Measurements from ENCODE around the gene HGFAC. TPM values are rescaled to one million over a fixed set of nuclear protein-coding genes. Genes with fewer than 3 reads are reported as not detected.

Gene HGFAC
- total RNA-seq, 1 experiment from 2014 or later, result 0.04 TPM

DNA sequence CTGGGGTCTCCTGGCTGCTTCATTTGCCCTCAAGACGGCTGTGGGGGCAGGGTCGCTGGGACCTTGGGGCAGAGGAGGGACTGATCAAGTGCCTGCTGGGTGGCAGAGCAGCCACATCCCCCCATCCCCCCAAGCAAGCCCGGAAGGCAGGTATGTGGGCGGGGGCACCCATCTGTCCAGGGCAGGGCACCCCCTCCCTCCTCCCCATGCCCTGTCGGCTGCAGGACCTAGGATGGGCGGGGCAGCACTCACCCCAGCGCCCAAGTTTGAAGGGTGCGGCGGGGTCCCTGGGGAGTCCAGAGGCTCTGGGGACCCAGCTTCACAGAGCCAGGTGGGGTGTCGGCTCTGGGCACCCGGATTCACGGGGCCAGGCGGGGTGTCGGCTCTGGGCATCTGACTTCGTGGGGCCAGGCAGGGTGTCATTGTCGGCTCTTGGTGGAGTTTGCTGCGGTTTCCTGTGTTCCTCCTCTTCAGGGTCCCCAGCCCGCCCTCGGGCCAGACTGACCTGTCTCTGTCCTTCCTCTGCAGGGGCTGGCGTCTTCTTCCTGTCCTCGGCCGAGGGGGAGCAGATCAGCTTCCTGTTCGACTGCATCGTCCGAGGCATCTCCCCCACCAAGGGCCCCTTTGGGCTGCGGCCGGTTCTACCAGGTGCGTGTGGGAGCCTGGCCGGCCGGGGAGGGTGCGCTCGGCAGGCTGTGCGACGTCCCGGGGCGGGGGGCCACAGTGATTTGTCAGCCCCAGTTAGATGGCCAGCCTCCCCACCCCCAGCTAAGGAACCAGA is 43.4 kb downstream of the HGFAC start:
- H3K27ac ChIP-seq (ENCODE audit: low read length), result peak overlapping the region; percentile 41; the same call in 1 of the 2 replicates
- peaks cover 23% of the 10 kb centered on the region for H3K4me1 ChIP-seq (ENCODE audit: insufficient read depth, low read length)
- POLR2A ChIA-PET (ENCODE audit: unreplicated experiment), result no interaction called here
- H3K9me2 ChIP-seq (replicated peaks; ENCODE audit: low read length), result no peaks in the 10 kb centered on the region
- H3F3A ChIP-seq (ENCODE audit: low read length, unreplicated experiment), result no peaks in the 10 kb centered on the region
- TF ChIP-seq, protein P1, sequence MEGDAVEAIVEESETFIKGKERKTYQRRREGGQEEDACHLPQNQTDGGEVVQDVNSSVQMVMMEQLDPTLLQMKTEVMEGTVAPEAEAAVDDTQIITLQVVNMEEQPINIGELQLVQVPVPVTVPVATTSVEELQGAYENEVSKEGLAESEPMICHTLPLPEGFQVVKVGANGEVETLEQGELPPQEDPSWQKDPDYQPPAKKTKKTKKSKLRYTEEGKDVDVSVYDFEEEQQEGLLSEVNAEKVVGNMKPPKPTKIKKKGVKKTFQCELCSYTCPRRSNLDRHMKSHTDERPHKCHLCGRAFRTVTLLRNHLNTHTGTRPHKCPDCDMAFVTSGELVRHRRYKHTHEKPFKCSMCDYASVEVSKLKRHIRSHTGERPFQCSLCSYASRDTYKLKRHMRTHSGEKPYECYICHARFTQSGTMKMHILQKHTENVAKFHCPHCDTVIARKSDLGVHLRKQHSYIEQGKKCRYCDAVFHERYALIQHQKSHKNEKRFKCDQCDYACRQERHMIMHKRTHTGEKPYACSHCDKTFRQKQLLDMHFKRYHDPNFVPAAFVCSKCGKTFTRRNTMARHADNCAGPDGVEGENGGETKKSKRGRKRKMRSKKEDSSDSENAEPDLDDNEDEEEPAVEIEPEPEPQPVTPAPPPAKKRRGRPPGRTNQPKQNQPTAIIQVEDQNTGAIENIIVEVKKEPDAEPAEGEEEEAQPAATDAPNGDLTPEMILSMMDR (conservative IDR thresholded peaks at IDR 0.05; ENCODE audit: low read depth, low read length), result no peak
- TF ChIP-seq EZH2 (IDR thresholded peaks at IDR 0.05; ENCODE audit: low read length, unreplicated experiment), result no peak
- TF ChIP-seq EZH2phosphoT487 (IDR thresholded peaks at IDR 0.05; ENCODE audit: borderline replicate concordance, low read length), result no peak
- no peaks in the 10 kb centered on the region for H3K36me3 ChIP-seq (ENCODE audit: low read depth, low read length)
- peak overlapping the region; percentile 65 for H3K4me3 ChIP-seq (ENCODE audit: low read length)
- BruUV-seq (replicated peaks), result TSS peak; percentile 48
- H3K9ac ChIP-seq (ENCODE audit: low read length), result peak overlapping the region; percentile 25
- no peaks in the 10 kb centered on the region for H3K79me2 ChIP-seq (ENCODE audit: low read length)
- H3K9me3 ChIP-seq (ENCODE audit: low read length), result no peaks in the 10 kb centered on the region
- H3K4me2 ChIP-seq (ENCODE audit: low read length), result peak overlapping the region; percentile 86
- ATAC-seq, result peak; percentile 21
- intact Hi-C loops (cut with micrococcal nuclease), result no loop called here
- H4K20me1 ChIP-seq (ENCODE audit: low read length), result no peaks in the 10 kb centered on the region
- peak overlapping the region; percentile 61 for H2AFZ ChIP-seq (ENCODE audit: low read length)
- CTCF ChIA-PET, result no interaction called here
- no peaks in the 10 kb centered on the region for H3K27me3 ChIP-seq (ENCODE audit: low read length)
- DNase-seq, result peak; percentile 31

DNA sequence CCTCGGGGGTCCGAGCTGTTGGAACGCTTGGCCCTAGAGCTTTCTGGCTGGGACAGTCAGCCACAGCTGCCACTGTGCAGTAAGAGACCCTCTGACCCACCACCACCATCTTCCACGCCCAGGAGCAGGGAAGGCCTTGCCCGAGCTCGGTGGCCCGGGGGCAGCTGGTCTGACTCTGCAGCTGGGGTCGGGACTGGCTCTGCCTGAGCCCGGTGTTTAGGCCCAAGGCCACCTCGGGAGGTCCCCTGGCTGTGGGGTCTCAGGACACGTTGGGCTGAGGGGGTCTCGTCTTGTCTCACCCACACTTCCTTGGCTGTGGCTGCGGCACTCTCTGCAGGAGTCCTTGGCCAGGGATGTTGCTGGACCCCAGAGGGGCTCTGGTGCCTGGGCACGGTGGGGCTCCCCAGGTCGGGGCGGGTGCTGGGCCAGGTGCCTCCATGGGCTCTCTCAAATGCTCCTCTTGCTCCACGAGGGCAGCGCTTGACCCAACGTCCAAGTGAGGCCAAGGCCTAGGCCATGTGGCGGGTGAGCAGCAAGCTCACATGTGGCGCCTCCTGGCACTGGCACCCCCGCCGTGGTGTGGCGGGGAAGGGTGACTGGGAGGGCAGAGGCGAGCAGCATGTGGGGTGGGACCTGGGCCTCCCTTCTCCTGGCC is 44.2 kb downstream of the HGFAC start:
- no peaks in the 10 kb centered on the region for H3K27me3 ChIP-seq (ENCODE audit: low read length)
- no peaks in the 10 kb centered on the region for H3K9me2 ChIP-seq (replicated peaks; ENCODE audit: low read length)
- no peaks in the 10 kb centered on the region for H4K20me1 ChIP-seq (ENCODE audit: low read length)
- no peak overlapping the region for H3K27ac ChIP-seq (ENCODE audit: low read length)
- H2AFZ ChIP-seq (ENCODE audit: low read length), result no peak overlapping the region
- TF ChIP-seq, protein P1 (conservative IDR thresholded peaks at IDR 0.05; ENCODE audit: low read depth, low read length), result no peak
- TF ChIP-seq EZH2 (IDR thresholded peaks at IDR 0.05; ENCODE audit: low read length, unreplicated experiment) (no peak), EZH2phosphoT487 (IDR thresholded peaks at IDR 0.05; ENCODE audit: borderline replicate concordance, low read length) (no peak)
- H3K9me3 ChIP-seq (ENCODE audit: low read length), result no peaks in the 10 kb centered on the region
- intact Hi-C loops (cut with micrococcal nuclease), result no loop called here
- POLR2A ChIA-PET (ENCODE audit: unreplicated experiment), result no interaction called here
- H3K36me3 ChIP-seq (ENCODE audit: low read depth, low read length), result no peaks in the 10 kb centered on the region
- H3K4me1 ChIP-seq (ENCODE audit: insufficient read depth, low read length), result peaks cover 23% of the 10 kb centered on the region
- no peaks in the 10 kb centered on the region for H3K79me2 ChIP-seq (ENCODE audit: low read length)
- H3K4me3 ChIP-seq (ENCODE audit: low read length), result peak overlapping the region; percentile 65; the same call in 1 of the 2 replicates
- DNase-seq (no peak), ATAC-seq (no peak)
- no TSS peak for BruUV-seq (replicated peaks)
- H3K9ac ChIP-seq (ENCODE audit: low read length), result no peak overlapping the region
- CTCF ChIA-PET, result no interaction called here
- no peaks in the 10 kb centered on the region for H3F3A ChIP-seq (ENCODE audit: low read length, unreplicated experiment)
- peak overlapping the region; percentile 86; the same call in 1 of the 2 replicates for H3K4me2 ChIP-seq (ENCODE audit: low read length)
